Endothelial cell of umbilical vein (primary cell): ENCODE measurements around the gene STRIP2.

Source experiments
- CTCF ChIP-seq, 2 donors: IDR thresholded peaks; 1 replicate in 1 of 2; 2 replicates in 1 of 2; pipeline ENCODE4 v1.5.1; 2011; ENCODE audit warnings: low read length in 2 of 2, mild to moderate bottlenecking in 2 of 2, moderate library complexity in 2 of 2, control low read depth in 1 of 2, inconsistent platforms in 1 of 2, low read depth in 1 of 2; ENCODE audit not compliant: insufficient read depth in 1 of 2; ENCODE audit errors: extremely low read depth in 1 of 2
- POLR2AphosphoS5 ChIP-seq: IDR thresholded peaks from 2 replicates; pipeline ENCODE4 v1.6.1; 2012; ENCODE audit warnings: low read depth, mild to moderate bottlenecking, control low read depth, low read length, moderate library complexity; ENCODE audit not compliant: insufficient read depth

DNA sequence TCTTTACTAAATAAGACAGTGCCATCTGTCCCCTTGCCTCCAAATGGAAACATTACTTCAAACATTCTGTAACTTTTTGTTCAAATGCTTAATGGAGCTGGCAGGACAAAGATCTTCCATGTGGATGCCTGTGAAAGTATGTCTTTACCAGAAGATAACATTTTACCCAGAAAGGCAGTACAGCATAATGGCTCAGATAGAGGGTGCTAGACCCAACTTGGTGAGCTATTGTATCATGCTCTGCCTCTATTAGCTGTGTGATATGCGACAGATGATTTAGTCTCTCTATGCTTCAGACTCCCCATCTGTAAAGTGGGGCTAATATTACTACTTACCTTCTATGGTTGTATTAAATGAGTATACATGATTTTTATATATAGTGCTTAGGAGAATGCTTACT, 59.3 kb downstream of the STRIP2 start:
- TF ChIP-seq CTCF (IDR thresholded peaks at IDR 0.05; ENCODE audit: extremely low read depth in 1 of 2, insufficient read depth in 1 of 2, low read depth in 1 of 2, low read length in 2 of 2) (no peak), POLR2AphosphoS5 (no peak)
